Endothelial cell of umbilical vein (primary cell): ENCODE measurements around the gene CCDC124. TPM values are rescaled to one million over a fixed set of nuclear protein-coding genes. Genes with fewer than 3 reads are reported as not detected.

Experiments
- BruUV-seq: library from RNA; stranded (reverse); fragments of 400-500 nt; replicated peaks from 2 replicates; lab custom pipeline; 2021; lab: Mats Ljungman, UMichigan
- CTCF ChIA-PET: fragments of 300-600, 350-600 bp; sonication (Branson Sonifier 250); formaldehyde crosslinking; loops from one replicate; lab custom pipeline; 2021; ENCODE audit warnings: antibody characterized with exemption, inconsistent platforms; lab: Charles Lee
- POLR2A ChIA-PET: fragments of 300-600, 350-600 bp; sonication (Branson Sonifier 250); formaldehyde crosslinking; loops from one replicate; lab custom pipeline; 2021; ENCODE audit warnings: antibody characterized with exemption, inconsistent platforms; lab: Charles Lee
- DNase-seq: peaks from one replicate; pipeline ENCODE4 v3.0.0-alpha.2; 2011; ENCODE audit warnings: low read depth, low spot score
- FAIRE-seq: peaks from 2 replicates; lab custom pipeline; 2011; peaks lifted over from hg19 to GRCh38; lab: Jason Lieb, UNC
- H2AFZ ChIP-seq: 2 replicates; pipeline ENCODE4 v1.6.0; 2012; ENCODE audit warnings: low read depth, low read length, control low read depth, inconsistent platforms
- H3K27ac ChIP-seq: 2 replicates; pipeline ENCODE4 v1.5.1; 2011; ENCODE audit warnings: low read depth, mild to moderate bottlenecking, control low read depth, low read length, moderate library complexity; ENCODE audit not compliant: insufficient read depth
- H3K27me3 ChIP-seq, 2 experiments: 2 replicates each; pipeline versions ENCODE4 v1.6.0 to v1.6.1; 2011; ENCODE audit warnings: low read length in 2 of 2, mixed read lengths in 1 of 2; ENCODE audit not compliant: control insufficient read depth in 2 of 2, insufficient read depth in 2 of 2
- H3K36me3 ChIP-seq, 2 experiments: 2 replicates in 1 of 2; 3 replicates in 1 of 2; pipeline ENCODE4 v1.5.1; 2011; ENCODE audit warnings: low read length in 2 of 2, mild to moderate bottlenecking in 1 of 2, moderate library complexity in 1 of 2; ENCODE audit not compliant: control insufficient read depth in 2 of 2, insufficient read depth in 2 of 2; ENCODE audit errors: extremely low read depth in 1 of 2
- H3K4me1 ChIP-seq: 3 replicates; pipeline ENCODE4 v1.5.1; 2011; ENCODE audit warnings: mild to moderate bottlenecking, low read length; ENCODE audit not compliant: control insufficient read depth, insufficient read depth; ENCODE audit errors: extremely low read depth
- H3K4me2 ChIP-seq: 2 replicates; pipeline ENCODE4 v1.6.1; 2011; ENCODE audit warnings: low read length, control low read depth, mixed read lengths; ENCODE audit not compliant: insufficient read depth
- H3K4me3 ChIP-seq, 3 experiments: fragments of 200-600 bp in 1 of 3; sonication (generic), shearing (Covaris generic) in 1 of 3; replicated peaks in 1 of 3; 2 replicates each; pipeline ENCODE4 v1.5.1; 2011 to 2016; ENCODE audit warnings: control low read depth in 3 of 3, low read length in 3 of 3, mild to moderate bottlenecking in 2 of 3, inconsistent platforms in 1 of 3, low read depth in 1 of 3, moderate library complexity in 1 of 3; ENCODE audit not compliant: insufficient read depth in 1 of 3
- H3K79me2 ChIP-seq: 2 replicates; pipeline ENCODE4 v1.6.0; 2012; ENCODE audit warnings: low read length, inconsistent platforms; ENCODE audit not compliant: control insufficient read depth, insufficient read depth
- H3K9ac ChIP-seq: replicated peaks from 2 replicates; pipeline ENCODE3; 2011; ENCODE audit warnings: low read length, control low read depth; ENCODE audit not compliant: insufficient read depth; ENCODE audit errors: extremely low read depth
- H3K9me1 ChIP-seq: replicated peaks from 3 replicates; pipeline ENCODE4 v1.6.0; 2011; ENCODE audit warnings: mild to moderate bottlenecking, low read length; ENCODE audit not compliant: control insufficient read depth, insufficient read depth; ENCODE audit errors: extremely low read depth
- H3K9me3 ChIP-seq: replicated peaks from 2 replicates; pipeline ENCODE4 v1.5.1; 2012; ENCODE audit warnings: low read length, inconsistent platforms; ENCODE audit not compliant: control insufficient read depth, insufficient read depth
- H4K20me1 ChIP-seq: replicated peaks from 2 replicates; pipeline ENCODE3; 2011; ENCODE audit warnings: mild to moderate bottlenecking, low read length; ENCODE audit not compliant: control insufficient read depth, insufficient read depth; ENCODE audit errors: extremely low read depth
- EZH2 ChIP-seq: IDR thresholded peaks from 2 replicates; pipeline ENCODE4 v1.6.1; 2012; ENCODE audit warnings: borderline replicate concordance, low read depth, mild to moderate bottlenecking, moderate library complexity, low read length, inconsistent platforms; ENCODE audit not compliant: severe bottlenecking
- FOS ChIP-seq: IDR thresholded peaks from 2 replicates; pipeline ENCODE4 v1.6.1; 2011; ENCODE audit warnings: mild to moderate bottlenecking, low read length, moderate library complexity, borderline replicate concordance; ENCODE audit not compliant: insufficient read depth
- GATA2 ChIP-seq: IDR thresholded peaks from 2 replicates; pipeline ENCODE4 v1.7.0; 2011; ENCODE audit warnings: low read depth, mild to moderate bottlenecking, moderate library complexity, mixed read lengths, low read length; ENCODE audit not compliant: insufficient read length, insufficient read depth
- JUN ChIP-seq: IDR thresholded peaks from 2 replicates; pipeline ENCODE4 v1.6.1; 2011; ENCODE audit warnings: borderline replicate concordance, low read depth; ENCODE audit not compliant: insufficient read length, insufficient read depth
- MYC ChIP-seq: IDR thresholded peaks from one replicate; pipeline ENCODE4 v1.6.1; 2011; ENCODE audit warnings: mild to moderate bottlenecking, low read depth, low read length
- POLR2A ChIP-seq: IDR thresholded peaks from 2 replicates; pipeline ENCODE4 v1.6.1; 2012; ENCODE audit warnings: low read depth, mild to moderate bottlenecking, control low read depth, low read length
- POLR2AphosphoS5 ChIP-seq: IDR thresholded peaks from 2 replicates; pipeline ENCODE4 v1.6.1; 2012; ENCODE audit warnings: low read depth, mild to moderate bottlenecking, control low read depth, low read length, moderate library complexity; ENCODE audit not compliant: insufficient read depth
- dilution Hi-C: fragments of 300-500 bp; cut with MboI; formaldehyde crosslinking; loops from one replicate; pipeline ENCODE4 v1.15.0; 2019; ENCODE audit warnings: low sequenced_read_pairs; ENCODE audit not compliant: extremely low pct_ligation_motif_present
- intact Hi-C: fragments of 100-400 bp; cut with micrococcal nuclease; formaldehyde crosslinking; loops from one replicate; pipeline ENCODE4 v1.10.0; 2022
- polyA plus RNA-seq, 4 experiments: library from polyadenylated mRNA; depleted of rRNA in 3 of 4; stranded (reverse) in 3 of 4; unstranded in 1 of 4; fragments of >200 nt; gene quantifications; 2 replicates each; pipeline versions ENCODE4 v1.2.1 to v1.2.3, GENCODE V29; 2011 to 2012; ENCODE audit warnings: missing spikeins in 1 of 4
- total RNA-seq: library from RNA; stranded (reverse); gene quantifications from 2 replicates; pipeline ENCODE4 v1.2.3, GENCODE V29; 2021
- TF ChIP-seq, protein P1 (sequence below), 2 donors: IDR thresholded peaks; 1 replicate in 1 of 2; 2 replicates in 1 of 2; pipeline ENCODE4 v1.5.1; 2011; ENCODE audit warnings: low read length in 2 of 2, mild to moderate bottlenecking in 2 of 2, moderate library complexity in 2 of 2, control low read depth in 1 of 2, inconsistent platforms in 1 of 2, low read depth in 1 of 2; ENCODE audit not compliant: insufficient read depth in 1 of 2; ENCODE audit errors: extremely low read depth in 1 of 2
- TF ChIP-seq, protein P2 (sequence below): IDR thresholded peaks from 2 replicates; pipeline ENCODE4 v1.6.1; 2011; ENCODE audit not compliant: insufficient read depth, insufficient read length

The CCDC124 gene
- total and polyA plus RNA-seq, 2 donors (not counting 3 experiments of a cell fraction or from before 2014, with no cell fraction given) = 101 to 115 TPM

DNA sequence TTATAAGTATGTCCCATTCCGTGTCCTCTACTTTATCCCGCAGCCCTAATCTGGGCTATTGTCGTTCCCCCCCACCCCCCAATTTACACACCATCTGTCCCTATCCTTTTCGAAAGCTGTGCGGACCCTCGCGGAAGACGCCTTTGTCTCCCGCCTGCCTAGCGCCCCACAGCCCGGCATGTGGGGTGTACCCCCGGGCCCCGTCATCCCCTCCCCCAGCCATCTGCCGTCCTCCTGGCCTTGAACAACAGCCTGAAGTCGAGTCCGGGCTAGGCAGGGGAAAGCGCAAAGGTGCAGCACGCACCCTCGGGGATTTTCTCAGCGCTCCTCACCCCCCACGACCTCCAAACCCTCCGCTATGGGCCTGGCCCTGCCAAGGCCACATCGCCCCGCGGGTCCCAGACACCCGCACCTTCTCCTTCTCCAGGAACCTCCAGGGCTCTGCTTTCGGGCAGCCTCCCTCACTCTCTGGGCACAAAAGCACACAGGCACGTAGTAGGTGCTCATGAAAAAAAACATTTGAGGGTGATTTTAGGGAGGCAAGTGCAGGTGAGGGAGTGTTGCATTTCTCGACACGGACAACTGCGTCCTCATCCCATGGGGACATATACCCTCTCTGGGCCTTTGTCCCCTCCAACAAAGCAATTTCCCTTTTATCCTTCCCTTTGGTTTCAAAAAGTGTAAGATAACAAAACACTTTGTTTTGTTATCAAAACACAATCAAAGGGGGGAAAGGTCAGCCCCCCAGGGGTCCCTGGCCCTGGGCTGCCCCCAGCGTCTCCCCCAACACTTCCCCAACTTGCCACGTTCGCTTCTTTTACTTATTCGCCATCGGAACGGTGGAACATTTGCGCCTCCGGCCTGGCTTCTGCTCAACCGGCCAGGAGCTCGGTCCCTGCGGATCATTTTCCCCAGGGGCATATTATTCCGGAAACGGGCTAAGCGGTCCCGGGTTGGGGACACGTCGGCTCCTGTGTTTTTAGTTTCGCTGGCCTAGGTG lies 16.4 kb downstream of the CCDC124 start:
- dilution Hi-C loops (no loop called here), intact Hi-C loops (no loop called here)
- POLR2A ChIA-PET = interaction anchor here (0.9 kb wide), 1 partner anchor 16 kb away, joined by 3 read pairs; the partner anchor contains the start of gene CCDC124
- FAIRE-seq (no peak), DNase-seq (no peak)
- Histone ChIP-seq H3K9me3 (no peaks in the 10 kb centered on the region), H3K4me1 (peaks cover 8% of the 10 kb centered on the region), H3K27me3 (peaks cover 48 to 51% of the 10 kb centered on the region in 2 experiments), H3K4me2 (no peak overlapping the region), H3K9ac (no peak overlapping the region), H3K4me3 (no peak overlapping the region), H3K9me1 (no peaks in the 10 kb centered on the region), H3K27ac (no peak overlapping the region), H3K36me3 (no peaks in the 10 kb centered on the region), H2AFZ (no peak overlapping the region), H4K20me1 (no peaks in the 10 kb centered on the region), H3K79me2 (no peaks in the 10 kb centered on the region)
- no TSS peak for BruUV-seq
- CTCF ChIA-PET = interaction anchor here (0.7 to 2.8 kb wide), 10 partner anchors 11 to 90 kb away, joined by 3 to 25 read pairs (median 5); partner anchors contain the start of genes CCDC124 and RPL18A
- TF ChIP-seq EZH2 (peak; percentile 83), GATA2 (no peak)

DNA sequence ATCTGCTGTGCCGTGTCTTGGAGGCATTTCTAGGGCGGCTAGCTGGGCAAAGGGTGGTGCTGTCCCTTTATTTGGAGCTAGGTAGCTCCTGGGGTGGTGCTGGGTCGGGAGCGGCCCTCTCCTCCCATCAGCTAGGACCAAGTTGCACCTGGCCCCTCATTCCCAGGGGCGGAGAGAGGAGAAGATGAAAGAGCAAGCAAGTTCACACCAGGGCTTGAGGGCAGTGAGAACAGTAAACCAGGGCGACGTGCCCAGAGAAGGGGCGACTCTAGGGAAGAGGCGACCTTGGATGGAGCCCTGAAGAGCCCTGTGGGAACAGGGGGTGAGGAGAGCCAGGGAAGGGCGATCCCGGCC lies 17.1 kb downstream of the CCDC124 start:
- Histone ChIP-seq H3K36me3 (no peaks in the 10 kb centered on the region), H2AFZ (no peak overlapping the region), H3K27ac (no peak overlapping the region), H3K9me3 (no peaks in the 10 kb centered on the region), H3K4me3 (no peak overlapping the region), H3K27me3 (peaks cover 48 to 51% of the 10 kb centered on the region in 2 experiments), H4K20me1 (no peaks in the 10 kb centered on the region), H3K79me2 (no peaks in the 10 kb centered on the region), H3K9me1 (no peaks in the 10 kb centered on the region), H3K4me1 (peaks cover 8% of the 10 kb centered on the region), H3K9ac (no peak overlapping the region), H3K4me2 (no peak overlapping the region)
- FAIRE-seq (no peak), DNase-seq (no peak)
- BruUV-seq = no TSS peak
- POLR2A ChIA-PET = no interaction called here
- TF ChIP-seq GATA2 = no peak
- TF ChIP-seq, protein P1, sequence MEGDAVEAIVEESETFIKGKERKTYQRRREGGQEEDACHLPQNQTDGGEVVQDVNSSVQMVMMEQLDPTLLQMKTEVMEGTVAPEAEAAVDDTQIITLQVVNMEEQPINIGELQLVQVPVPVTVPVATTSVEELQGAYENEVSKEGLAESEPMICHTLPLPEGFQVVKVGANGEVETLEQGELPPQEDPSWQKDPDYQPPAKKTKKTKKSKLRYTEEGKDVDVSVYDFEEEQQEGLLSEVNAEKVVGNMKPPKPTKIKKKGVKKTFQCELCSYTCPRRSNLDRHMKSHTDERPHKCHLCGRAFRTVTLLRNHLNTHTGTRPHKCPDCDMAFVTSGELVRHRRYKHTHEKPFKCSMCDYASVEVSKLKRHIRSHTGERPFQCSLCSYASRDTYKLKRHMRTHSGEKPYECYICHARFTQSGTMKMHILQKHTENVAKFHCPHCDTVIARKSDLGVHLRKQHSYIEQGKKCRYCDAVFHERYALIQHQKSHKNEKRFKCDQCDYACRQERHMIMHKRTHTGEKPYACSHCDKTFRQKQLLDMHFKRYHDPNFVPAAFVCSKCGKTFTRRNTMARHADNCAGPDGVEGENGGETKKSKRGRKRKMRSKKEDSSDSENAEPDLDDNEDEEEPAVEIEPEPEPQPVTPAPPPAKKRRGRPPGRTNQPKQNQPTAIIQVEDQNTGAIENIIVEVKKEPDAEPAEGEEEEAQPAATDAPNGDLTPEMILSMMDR (IDR thresholded peaks at IDR 0.05; ENCODE audit: extremely low read depth in 1 of 2, insufficient read depth in 1 of 2, low read depth in 1 of 2, low read length in 2 of 2) = no peak
- no peak for TF ChIP-seq POLR2AphosphoS5
- TF ChIP-seq MYC = no peak
- no peak for TF ChIP-seq JUN
- TF ChIP-seq POLR2A = no peak
- TF ChIP-seq, protein P2, sequence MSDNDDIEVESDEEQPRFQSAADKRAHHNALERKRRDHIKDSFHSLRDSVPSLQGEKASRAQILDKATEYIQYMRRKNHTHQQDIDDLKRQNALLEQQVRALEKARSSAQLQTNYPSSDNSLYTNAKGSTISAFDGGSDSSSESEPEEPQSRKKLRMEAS = no peak
- no peak for TF ChIP-seq EZH2
- no peak for TF ChIP-seq FOS
- dilution Hi-C loops = no loop called here
- intact Hi-C loops = no loop called here
- CTCF ChIA-PET = interaction anchor here (1.2 to 1.3 kb wide), 3 partner anchors 12 to 48 kb away, joined by 5 read pairs; no protein-coding TSS in a partner anchor
